Measurements from ENCODE around the gene PPIF.

Gene PPIF

GRCh38 chr10:79313911-79314439 lies 33.3 kb upstream of the PPIF start:
- no peak for DNase-seq (ENCODE audit: low spot score)
- no peak for TF ChIP-seq CTCF (IDR thresholded peaks at IDR 0.05; ENCODE audit: extremely low read depth, insufficient read depth, missing control alignments)
- in situ Hi-C loops (cut with MboI; ENCODE audit: low pct_unique_long_range_greater_than_20kb, low sequenced_read_pairs, unreplicated experiment), result no loop called here

- in situ Hi-C loops (cut with MboI; ENCODE audit: low pct_unique_long_range_greater_than_20kb, low sequenced_read_pairs, unreplicated experiment), result no loop called here
- DNase-seq (ENCODE audit: low spot score), result no peak
- no peak for TF ChIP-seq CTCF (IDR thresholded peaks at IDR 0.05; ENCODE audit: extremely low read depth, insufficient read depth, missing control alignments)
Observed at GRCh38 chr10:79314761-79315601, 32.3 kb upstream of the PPIF start.

- no peak for TF ChIP-seq CTCF (IDR thresholded peaks at IDR 0.05; ENCODE audit: extremely low read depth, insufficient read depth, missing control alignments)
- in situ Hi-C loops (cut with MboI; ENCODE audit: low pct_unique_long_range_greater_than_20kb, low sequenced_read_pairs, unreplicated experiment), result no loop called here
- no peak for DNase-seq (ENCODE audit: low spot score)
Observed at GRCh38 chr10:79315602-79315920, 31.7 kb upstream of the PPIF start.

GRCh38 chr10:79316671-79317431 lies 30.4 kb upstream of the PPIF start:
- TF ChIP-seq CTCF (IDR thresholded peaks at IDR 0.05; ENCODE audit: extremely low read depth, insufficient read depth, missing control alignments), result peak; percentile 2
- peak; percentile 62 for DNase-seq (ENCODE audit: low spot score)
- in situ Hi-C loops (cut with MboI; ENCODE audit: low pct_unique_long_range_greater_than_20kb, low sequenced_read_pairs, unreplicated experiment), result no loop called here

GRCh38 chr10:79318369-79318768 lies 28.9 kb upstream of the PPIF start:
- in situ Hi-C loops (cut with MboI; ENCODE audit: low pct_unique_long_range_greater_than_20kb, low sequenced_read_pairs, unreplicated experiment), result no loop called here
- no peak for TF ChIP-seq CTCF (IDR thresholded peaks at IDR 0.05; ENCODE audit: extremely low read depth, insufficient read depth, missing control alignments)
- no peak for DNase-seq (ENCODE audit: low spot score)

GRCh38 chr10:79319115-79319771 lies 28.0 kb upstream of the PPIF start:
- no peak for DNase-seq (ENCODE audit: low spot score)
- in situ Hi-C loops (cut with MboI; ENCODE audit: low pct_unique_long_range_greater_than_20kb, low sequenced_read_pairs, unreplicated experiment), result no loop called here
- TF ChIP-seq CTCF (IDR thresholded peaks at IDR 0.05; ENCODE audit: extremely low read depth, insufficient read depth, missing control alignments), result no peak
